DOHH2 (cell line): ENCODE data around the gene OR10G7.

ENCODE experiments used
- H3F3A ChIP-seq: fragments of 200-600 bp; sonication (generic), shearing (Covaris generic); 2 replicates; pipeline ENCODE4 v1.6.0; 2016; ENCODE audit warnings: antibody characterized with exemption, mild to moderate bottlenecking; ENCODE audit not compliant: control insufficient read depth, insufficient read depth
- H3K27ac ChIP-seq: fragments of 200-600 bp; sonication (generic); 2 replicates; pipeline ENCODE4 v1.5.1; 2014; ENCODE audit warnings: low read depth, mild to moderate bottlenecking, low read length, moderate library complexity
- H3K27me3 ChIP-seq: fragments of 200-600 bp; sonication (generic); 2 replicates; pipeline ENCODE4 v1.6.1; 2014; ENCODE audit warnings: mild to moderate bottlenecking, low read length, mixed read lengths; ENCODE audit not compliant: control insufficient read depth
- H3K36me3 ChIP-seq: fragments of 200-600 bp; sonication (generic); 2 replicates; pipeline ENCODE4 v1.6.1; 2014; ENCODE audit warnings: mild to moderate bottlenecking, low read length, moderate library complexity, mixed read lengths; ENCODE audit not compliant: control insufficient read depth
- H3K4me1 ChIP-seq: fragments of 200-600 bp; sonication (generic); 2 replicates; pipeline ENCODE4 v1.6.1; 2014; ENCODE audit warnings: mild to moderate bottlenecking, low read length, mixed read lengths; ENCODE audit not compliant: control insufficient read depth
- H3K4me2 ChIP-seq: fragments of 200-600 bp; sonication (generic); 2 replicates; pipeline ENCODE4 v1.6.0; 2014; ENCODE audit warnings: mild to moderate bottlenecking, low read length, moderate library complexity
- H3K4me3 ChIP-seq: fragments of 200-600 bp; sonication (generic); 2 replicates; pipeline ENCODE4 v1.5.1; 2014; ENCODE audit warnings: mild to moderate bottlenecking, low read length, mixed read lengths
- H3K79me2 ChIP-seq: fragments of 200-600 bp; sonication (generic); 2 replicates; pipeline ENCODE4 v1.6.1; 2014; ENCODE audit warnings: mild to moderate bottlenecking, low read length, mixed read lengths; ENCODE audit not compliant: control insufficient read depth
- H3K9me2 ChIP-seq: fragments of 200-600 bp; sonication (generic); replicated peaks from 2 replicates; pipeline ENCODE4 v1.6.1; 2014; ENCODE audit warnings: mild to moderate bottlenecking, low read length, mixed read lengths; ENCODE audit not compliant: control insufficient read depth
- H3K9me3 ChIP-seq: fragments of 200-600 bp; sonication (generic); 2 replicates; pipeline ENCODE4 v1.6.1; 2014; ENCODE audit warnings: antibody characterized with exemption, low read length, mixed read lengths; ENCODE audit not compliant: control insufficient read depth, insufficient read depth
- H4K20me1 ChIP-seq: fragments of 200-600 bp; sonication (generic); 2 replicates; pipeline ENCODE4 v1.6.0; 2014; ENCODE audit warnings: low read depth, mild to moderate bottlenecking, antibody characterized with exemption, low read length, moderate library complexity; ENCODE audit not compliant: control insufficient read depth, insufficient read depth
- EZH2phosphoT487 ChIP-seq: fragments of 200-600 bp; sonication (generic); IDR thresholded peaks from 2 replicates; pipeline ENCODE4 v1.6.1; 2017; ENCODE audit warnings: borderline replicate concordance, mild to moderate bottlenecking, antibody characterized with exemption, low read length, moderate library complexity, mixed read lengths
- TF ChIP-seq, protein P1 (sequence below): fragments of 200-600 bp; sonication (generic); IDR thresholded peaks from one replicate; pipeline ENCODE4 v1.5.1; 2014; ENCODE audit warnings: antibody characterized with exemption, mild to moderate bottlenecking, low read depth, low read length; ENCODE audit not compliant: poor library complexity, severe bottlenecking

Gene OR10G7

GRCh38 chr11:124075841-124076651, 34.9 kb upstream of the OR10G7 start:
- no peak overlapping the region for H3K4me3 ChIP-seq

DNA sequence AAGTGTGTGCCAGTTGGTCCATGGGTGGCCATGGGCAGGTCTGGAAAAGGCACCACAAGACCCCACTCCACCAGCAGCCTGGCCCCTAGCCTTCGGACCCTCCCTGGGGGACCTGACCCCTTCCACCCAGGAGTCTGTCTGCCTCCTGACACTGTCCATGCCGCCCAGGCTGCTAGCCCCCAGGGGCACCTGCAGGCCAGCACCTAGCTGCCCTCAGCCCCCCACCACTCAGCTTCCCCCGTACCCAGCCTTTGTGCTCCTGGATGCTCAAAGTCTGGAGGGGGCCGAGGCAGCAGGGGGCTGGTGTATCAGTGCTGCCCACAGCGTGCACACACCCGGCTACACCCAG, 34.3 kb upstream of the OR10G7 start:
- no peak overlapping the region for H3K4me3 ChIP-seq
- no peak overlapping the region for H3K4me2 ChIP-seq

More at GRCh38 chr11:124075841-124076651, 34.9 kb upstream of the OR10G7 start:
- H3K4me1 ChIP-seq, result peaks cover 5% of the 10 kb centered on the region
- H3K36me3 ChIP-seq, result no peaks in the 10 kb centered on the region
- H3K9me2 ChIP-seq, result no peaks in the 10 kb centered on the region
- H3K9me3 ChIP-seq, result no peaks in the 10 kb centered on the region
- TF ChIP-seq, protein P1, sequence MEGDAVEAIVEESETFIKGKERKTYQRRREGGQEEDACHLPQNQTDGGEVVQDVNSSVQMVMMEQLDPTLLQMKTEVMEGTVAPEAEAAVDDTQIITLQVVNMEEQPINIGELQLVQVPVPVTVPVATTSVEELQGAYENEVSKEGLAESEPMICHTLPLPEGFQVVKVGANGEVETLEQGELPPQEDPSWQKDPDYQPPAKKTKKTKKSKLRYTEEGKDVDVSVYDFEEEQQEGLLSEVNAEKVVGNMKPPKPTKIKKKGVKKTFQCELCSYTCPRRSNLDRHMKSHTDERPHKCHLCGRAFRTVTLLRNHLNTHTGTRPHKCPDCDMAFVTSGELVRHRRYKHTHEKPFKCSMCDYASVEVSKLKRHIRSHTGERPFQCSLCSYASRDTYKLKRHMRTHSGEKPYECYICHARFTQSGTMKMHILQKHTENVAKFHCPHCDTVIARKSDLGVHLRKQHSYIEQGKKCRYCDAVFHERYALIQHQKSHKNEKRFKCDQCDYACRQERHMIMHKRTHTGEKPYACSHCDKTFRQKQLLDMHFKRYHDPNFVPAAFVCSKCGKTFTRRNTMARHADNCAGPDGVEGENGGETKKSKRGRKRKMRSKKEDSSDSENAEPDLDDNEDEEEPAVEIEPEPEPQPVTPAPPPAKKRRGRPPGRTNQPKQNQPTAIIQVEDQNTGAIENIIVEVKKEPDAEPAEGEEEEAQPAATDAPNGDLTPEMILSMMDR, result no peak
- no peak for TF ChIP-seq EZH2phosphoT487
- no peaks in the 10 kb centered on the region for H3K79me2 ChIP-seq
- H4K20me1 ChIP-seq, result no peaks in the 10 kb centered on the region
- no peak overlapping the region for H3K4me2 ChIP-seq
- no peaks in the 10 kb centered on the region for H3F3A ChIP-seq
- no peak overlapping the region for H3K27ac ChIP-seq
- H3K27me3 ChIP-seq, result peaks cover 4% of the 10 kb centered on the region; the same call in 1 of the 2 replicates

GRCh38 chr11:124074554-124074953, 33.4 kb upstream of the OR10G7 start:
- H3K4me1 ChIP-seq, result peaks cover 19% of the 10 kb centered on the region
- no peaks in the 10 kb centered on the region for H3K9me2 ChIP-seq
- H3K79me2 ChIP-seq, result no peaks in the 10 kb centered on the region
- H3F3A ChIP-seq, result no peaks in the 10 kb centered on the region
- H3K27me3 ChIP-seq, result peaks cover 8% of the 10 kb centered on the region; the same call in 1 of the 2 replicates
- H4K20me1 ChIP-seq, result no peaks in the 10 kb centered on the region
- no peaks in the 10 kb centered on the region for H3K9me3 ChIP-seq
- no peaks in the 10 kb centered on the region for H3K36me3 ChIP-seq
- H3K27ac ChIP-seq, result no peak overlapping the region
- H3K4me3 ChIP-seq, result no peak overlapping the region
- H3K4me2 ChIP-seq, result no peak overlapping the region
- TF ChIP-seq, protein P1, result no peak
- no peak for TF ChIP-seq EZH2phosphoT487

More for the DNA sequence above, 34.3 kb upstream of the OR10G7 start:
- Histone ChIP-seq H3K4me1 (peaks cover 11% of the 10 kb centered on the region), H4K20me1 (no peaks in the 10 kb centered on the region), H3K27ac (no peak overlapping the region), H3K36me3 (no peaks in the 10 kb centered on the region), H3F3A (no peaks in the 10 kb centered on the region), H3K9me3 (no peaks in the 10 kb centered on the region), H3K79me2 (no peaks in the 10 kb centered on the region), H3K9me2 (no peaks in the 10 kb centered on the region), H3K27me3 (peaks cover 4% of the 10 kb centered on the region; the same call in 1 of the 2 replicates)
- TF ChIP-seq, protein P1, result no peak
- no peak for TF ChIP-seq EZH2phosphoT487
